ENCODE measurements around the gene MGMT.

DNA sequence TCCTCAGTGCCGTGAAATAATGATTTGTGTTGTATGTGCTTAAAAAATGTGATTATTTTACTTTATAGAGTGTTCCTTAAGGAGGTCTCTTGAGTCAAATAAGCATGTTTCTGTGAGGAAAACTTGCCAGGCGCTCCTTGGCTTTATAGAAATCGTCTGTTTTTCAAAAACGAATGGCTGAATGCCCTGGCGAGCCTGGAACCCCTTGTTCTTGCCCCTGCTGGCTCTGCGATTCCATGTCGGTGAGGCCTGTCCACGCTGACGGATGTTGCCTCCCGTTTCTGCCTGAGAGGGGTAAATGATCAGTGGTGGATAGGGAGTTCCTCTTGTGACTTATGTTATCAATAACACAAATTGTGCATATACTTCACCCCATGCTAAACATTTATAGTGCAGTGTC, 75.5 kb downstream of the MGMT start:
- no peak for TF ChIP-seq SIN3A (IDR thresholded peaks at IDR 0.05; ENCODE audit: borderline replicate concordance in 2 of 2, control insufficient read depth in 1 of 2, low read depth in 2 of 2, low read length in 2 of 2)
- TF ChIP-seq ELK1 (CRISPR knock-in tag; IDR thresholded peaks at IDR 0.05), result no peak
- no peak for TF ChIP-seq GMEB1 (CRISPR knock-in tag; IDR thresholded peaks at IDR 0.05)
- TF ChIP-seq POLR2A (conservative IDR thresholded peaks at IDR 0.05), result no peak
- no peak for TF ChIP-seq ZFX (CRISPR knock-in tag; IDR thresholded peaks at IDR 0.05)
- TF ChIP-seq ESRRA (IDR thresholded peaks at IDR 0.05; ENCODE audit: borderline replicate concordance, low read depth), result no peak
- TF ChIP-seq ZKSCAN1 (IDR thresholded peaks at IDR 0.05; ENCODE audit: low read depth, low read length), result no peak
- TF ChIP-seq, protein P1, sequence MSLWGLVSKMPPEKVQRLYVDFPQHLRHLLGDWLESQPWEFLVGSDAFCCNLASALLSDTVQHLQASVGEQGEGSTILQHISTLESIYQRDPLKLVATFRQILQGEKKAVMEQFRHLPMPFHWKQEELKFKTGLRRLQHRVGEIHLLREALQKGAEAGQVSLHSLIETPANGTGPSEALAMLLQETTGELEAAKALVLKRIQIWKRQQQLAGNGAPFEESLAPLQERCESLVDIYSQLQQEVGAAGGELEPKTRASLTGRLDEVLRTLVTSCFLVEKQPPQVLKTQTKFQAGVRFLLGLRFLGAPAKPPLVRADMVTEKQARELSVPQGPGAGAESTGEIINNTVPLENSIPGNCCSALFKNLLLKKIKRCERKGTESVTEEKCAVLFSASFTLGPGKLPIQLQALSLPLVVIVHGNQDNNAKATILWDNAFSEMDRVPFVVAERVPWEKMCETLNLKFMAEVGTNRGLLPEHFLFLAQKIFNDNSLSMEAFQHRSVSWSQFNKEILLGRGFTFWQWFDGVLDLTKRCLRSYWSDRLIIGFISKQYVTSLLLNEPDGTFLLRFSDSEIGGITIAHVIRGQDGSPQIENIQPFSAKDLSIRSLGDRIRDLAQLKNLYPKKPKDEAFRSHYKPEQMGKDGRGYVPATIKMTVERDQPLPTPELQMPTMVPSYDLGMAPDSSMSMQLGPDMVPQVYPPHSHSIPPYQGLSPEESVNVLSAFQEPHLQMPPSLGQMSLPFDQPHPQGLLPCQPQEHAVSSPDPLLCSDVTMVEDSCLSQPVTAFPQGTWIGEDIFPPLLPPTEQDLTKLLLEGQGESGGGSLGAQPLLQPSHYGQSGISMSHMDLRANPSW (CRISPR knock-in tag; IDR thresholded peaks at IDR 0.05), result no peak
- no peak for TF ChIP-seq CTCF (IDR thresholded peaks at IDR 0.05 in 2 of 3, conservative IDR thresholded peaks at IDR 0.05 in 1 of 3; ENCODE audit: insufficient read depth in 2 of 3, low read depth in 1 of 3, low read length in 3 of 3)
- TF ChIP-seq NFRKB (IDR thresholded peaks at IDR 0.05; ENCODE audit: low read depth), result no peak
- TF ChIP-seq CC2D1A (IDR thresholded peaks at IDR 0.05), result no peak
- no peak for TF ChIP-seq TCF7L2 (IDR thresholded peaks at IDR 0.05; ENCODE audit: low read depth, low read length)
- TF ChIP-seq PPARD (CRISPR knock-in tag; IDR thresholded peaks at IDR 0.05), result no peak

Data from K562 (cell line).